Adrenal gland (tissue), 12 donors: Measurements from ENCODE around the gene HMBS. TPM values are rescaled to one million over a fixed set of nuclear protein-coding genes. Genes with fewer than 3 reads are reported as not detected.

Experiments
- DNase-seq, 7 donors: peaks; one replicate each; pipeline ENCODE4 v3.0.0-alpha.2; 2019 to 2020
- H3K27ac ChIP-seq, 5 donors: fragments of 200-600 bp; sonication (generic) in 4 of 5; 1 replicate in 3 of 5; 2 replicates in 2 of 5; pipeline versions ENCODE4 v1.5.1 to v1.8.0; 2016 to 2020; ENCODE audit warnings: mild to moderate bottlenecking in 1 of 5
- H3K27me3 ChIP-seq: fragments of 200-600 bp; 2 replicates; pipeline ENCODE4 v1.8.0; 2021
- H3K36me3 ChIP-seq, 2 donors: fragments of 200-600 bp; replicated peaks in 1 of 2; 1 replicate in 1 of 2; 2 replicates in 1 of 2; pipeline versions ENCODE4 v1.5.1 to v1.8.0; 2018 to 2022
- H3K4me1 ChIP-seq, 2 donors: fragments of 200-600 bp; replicated peaks in 1 of 2; 1 replicate in 1 of 2; 2 replicates in 1 of 2; pipeline versions ENCODE4 v1.5.1 to v1.8.0; 2018 to 2021
- H3K4me3 ChIP-seq, 4 donors: fragments of 200-600 bp; sonication (generic) in 3 of 4; one replicate each; pipeline ENCODE4 v1.5.1; 2016 to 2018
- H3K9me3 ChIP-seq, 3 donors: fragments of 200-600 bp; sonication (generic) in 1 of 3; replicated peaks in 1 of 3; 1 replicate in 2 of 3; 2 replicates in 1 of 3; pipeline versions ENCODE4 v1.5.1 to v1.8.0; 2016 to 2021
- POLR2A ChIP-seq, 2 donors: fragments of 450-650 bp; IDR thresholded peaks; one replicate each; pipeline ENCODE4 v1.6.1; 2017; ENCODE audit warnings: antibody characterized with exemption in 2 of 2, mild to moderate bottlenecking in 2 of 2, moderate library complexity in 1 of 2
- WGBS, 4 donors: extraction: QIAGEN DNeasy Blood & Tissue Kit in 2 of 4; methylation state at CpG; one replicate each; pipeline versions ENCODE4 v1.1.5 to v1.1.7; 2013 to 2017; 5-methylcytosine and 5-hydroxymethylcytosine counted together
- intact Hi-C, 2 donors: fragments of 100-400 bp; cut with DNase I; formaldehyde crosslinking; loops; one replicate each; pipeline versions ENCODE4 v1.14.1 to v1.15.0; 2022 to 2023
- polyA plus RNA-seq, 3 donors: library from polyadenylated mRNA; stranded (reverse); fragments of 200-250 nt in 2 of 3; fragments of 350-450 nt in 1 of 3; fragmentation: Illumina TruSeq in 1 of 3; extraction: RNeasy Lipid Tissue Mini Kit (QIAGEN cat#74804) in 1 of 3; gene quantifications; one replicate each; pipeline ENCODE4 v1.2.3, GENCODE V29; 2013 to 2014
- total RNA-seq, 9 donors: library from RNA; depleted of rRNA in 4 of 9; stranded (reverse); fragments of >200 nt in 4 of 9; fragments of 120-200 nt in 1 of 9; fragmentation: NEBNext Ultra II Directional in 1 of 9; extraction: Animal tissue kit (Norgen Biotek cat#: 25700) in 1 of 9; gene quantifications; one replicate each; pipeline versions ENCODE4 v1.1.0 to v1.2.4, GENCODE V29; 2013 to 2023
- TF ChIP-seq, protein P1 (sequence below), 6 experiments: fragments of 450-650 bp in 4 of 6; fragments of 200-600 bp in 2 of 6; sonication (generic) in 1 of 6; IDR thresholded peaks; 1 replicate in 5 of 6; 2 replicates in 1 of 6; pipeline versions ENCODE4 v1.5.1 to v1.8.0; 2016 to 2021; ENCODE audit warnings: antibody characterized with exemption in 6 of 6, mild to moderate bottlenecking in 2 of 6, moderate library complexity in 1 of 6
- donor health status: healthy with polysubstance abuse.
- donor health status: Bipolar disorder and iron deficiency.
- donor health status: DM: yes; HTN: yes; CAD: no.
- donor health status: DM: no; HTN: no; CAD: no.
- donor health status: DM: no; HTN: no; CAD: no.
- donor health status: DM: yes; HTN: yes; CAD: no.

The HMBS gene
- total and polyA plus RNA-seq, 12 donors = 10.9 to 37.2 (median 29.5) TPM

DNA sequence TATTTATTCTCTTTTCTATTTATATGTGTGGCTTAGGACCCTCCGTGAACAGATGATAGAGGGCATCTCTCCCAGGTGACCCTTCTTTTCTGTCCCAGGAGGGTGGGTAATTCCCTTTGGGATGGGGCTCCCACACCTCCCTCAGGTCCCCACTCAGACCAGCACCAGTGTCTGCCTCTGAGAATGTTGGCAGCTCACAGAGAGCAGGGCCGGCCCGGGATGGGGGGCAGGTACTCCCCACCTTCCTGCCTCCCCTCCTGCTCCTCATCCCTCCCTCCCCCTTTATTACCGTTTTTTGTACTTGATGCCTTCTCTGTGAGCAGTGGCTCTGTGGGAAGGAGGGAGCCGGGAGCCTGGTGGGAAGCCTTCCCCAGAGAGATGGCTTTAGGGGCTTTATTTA, 31.9 kb downstream of the HMBS start:
- Histone ChIP-seq H3K4me3 (no peak overlapping the region), H3K27ac (peak overlapping the region in 3 of 5 donors; percentile 28 to 76 (median 64)), H3K27me3 (no peaks in the 10 kb centered on the region), H3K4me1 (peaks cover 0 to 12% of the 10 kb centered on the region in 2 donors), H3K9me3 (no peaks in the 10 kb centered on the region), H3K36me3 (peaks cover 0 to 35% of the 10 kb centered on the region in 2 donors)
- WGBS, 4 donors = 74 to 78% (median 76%) methylated on average over 5 of the region's 5 CpGs
- intact Hi-C loops = no loop called here
- DNase-seq = no peak
- TF ChIP-seq POLR2A (IDR thresholded peaks at IDR 0.05) = no peak
- TF ChIP-seq, protein P1, sequence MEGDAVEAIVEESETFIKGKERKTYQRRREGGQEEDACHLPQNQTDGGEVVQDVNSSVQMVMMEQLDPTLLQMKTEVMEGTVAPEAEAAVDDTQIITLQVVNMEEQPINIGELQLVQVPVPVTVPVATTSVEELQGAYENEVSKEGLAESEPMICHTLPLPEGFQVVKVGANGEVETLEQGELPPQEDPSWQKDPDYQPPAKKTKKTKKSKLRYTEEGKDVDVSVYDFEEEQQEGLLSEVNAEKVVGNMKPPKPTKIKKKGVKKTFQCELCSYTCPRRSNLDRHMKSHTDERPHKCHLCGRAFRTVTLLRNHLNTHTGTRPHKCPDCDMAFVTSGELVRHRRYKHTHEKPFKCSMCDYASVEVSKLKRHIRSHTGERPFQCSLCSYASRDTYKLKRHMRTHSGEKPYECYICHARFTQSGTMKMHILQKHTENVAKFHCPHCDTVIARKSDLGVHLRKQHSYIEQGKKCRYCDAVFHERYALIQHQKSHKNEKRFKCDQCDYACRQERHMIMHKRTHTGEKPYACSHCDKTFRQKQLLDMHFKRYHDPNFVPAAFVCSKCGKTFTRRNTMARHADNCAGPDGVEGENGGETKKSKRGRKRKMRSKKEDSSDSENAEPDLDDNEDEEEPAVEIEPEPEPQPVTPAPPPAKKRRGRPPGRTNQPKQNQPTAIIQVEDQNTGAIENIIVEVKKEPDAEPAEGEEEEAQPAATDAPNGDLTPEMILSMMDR (IDR thresholded peaks at IDR 0.05) = no peak

DNA sequence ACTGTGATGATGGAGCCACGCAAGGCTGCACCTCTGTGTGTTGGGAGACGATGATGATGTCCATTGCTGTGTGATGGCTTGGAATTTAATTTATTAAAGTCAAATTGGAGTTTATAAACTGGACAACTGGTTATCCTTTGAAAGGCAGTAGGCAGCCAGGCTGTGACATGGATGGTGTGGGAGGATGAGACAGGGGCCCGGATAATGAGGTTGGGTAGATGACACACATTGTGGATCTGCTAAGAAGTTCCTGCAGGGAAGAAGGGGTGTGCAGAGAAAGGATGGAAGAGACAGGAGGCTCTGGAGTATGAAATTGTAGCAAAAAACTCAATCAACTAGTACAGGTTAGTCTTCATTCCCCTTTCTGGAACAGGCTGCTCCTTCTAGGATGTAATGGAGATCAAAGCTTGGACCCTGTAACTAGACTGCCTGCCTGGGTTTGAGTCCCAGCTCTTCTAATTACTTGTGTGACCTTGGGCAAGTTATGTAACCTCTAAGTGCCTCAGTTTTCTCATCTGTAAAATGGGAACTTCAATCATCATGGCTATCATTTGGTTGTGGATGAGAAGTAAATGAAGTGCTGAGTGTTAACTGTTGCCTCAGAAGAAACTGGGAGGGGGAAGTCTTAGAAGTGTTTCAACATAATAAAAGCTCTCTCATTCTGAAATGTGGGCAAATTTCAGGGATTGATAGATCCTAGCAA, 32.5 kb downstream of the HMBS start:
- Histone ChIP-seq H3K4me3 (no peak overlapping the region), H3K27me3 (no peaks in the 10 kb centered on the region), H3K4me1 (peaks cover under 1 to 14% of the 10 kb centered on the region in 2 donors), H3K36me3 (peaks cover 0 to 30% of the 10 kb centered on the region in 2 donors), H3K27ac (no peak overlapping the region), H3K9me3 (no peaks in the 10 kb centered on the region)
- intact Hi-C loops = no loop called here
- 89 to 95% (median 91%) methylated on average over 3 of the region's 3 CpGs for WGBS, 4 donors
- TF ChIP-seq, protein P1 (IDR thresholded peaks at IDR 0.05) = no peak
- TF ChIP-seq POLR2A (IDR thresholded peaks at IDR 0.05) = no peak
- no peak for DNase-seq

DNA sequence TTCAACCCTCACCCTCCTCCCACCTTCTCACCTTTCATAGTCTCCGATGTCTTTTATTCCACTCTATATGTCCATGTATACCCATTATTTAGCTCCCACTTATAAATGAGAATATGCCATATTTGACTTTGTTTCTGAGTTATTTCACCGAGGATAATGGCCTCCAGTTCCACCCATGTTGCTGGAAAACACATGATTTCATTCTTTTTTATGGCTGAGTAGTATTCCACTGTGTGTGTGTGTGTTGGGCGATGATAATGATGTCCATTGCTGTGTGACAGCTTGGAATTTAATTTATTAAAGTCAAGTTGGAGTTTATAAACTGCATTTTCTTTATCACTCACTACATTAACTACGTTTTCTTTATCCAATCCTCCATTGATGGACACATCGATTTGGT, 33.5 kb downstream of the HMBS start:
- no peak overlapping the region for H3K27ac ChIP-seq
- no peaks in the 10 kb centered on the region for H3K27me3 ChIP-seq
- 95 to 97% (median 96%) methylated on average over 5 of the region's 5 CpGs for WGBS, 4 donors
- H3K4me1 ChIP-seq = peaks cover 5 to 24% of the 10 kb centered on the region in 2 donors
- TF ChIP-seq, protein P1 (IDR thresholded peaks at IDR 0.05) = no peak
- no peak for TF ChIP-seq POLR2A (IDR thresholded peaks at IDR 0.05)
- no peak for DNase-seq
- intact Hi-C loops = no loop called here
- H3K4me3 ChIP-seq = no peak overlapping the region
- no peaks in the 10 kb centered on the region for H3K9me3 ChIP-seq
- H3K36me3 ChIP-seq = peaks cover 0 to 20% of the 10 kb centered on the region in 2 donors

DNA sequence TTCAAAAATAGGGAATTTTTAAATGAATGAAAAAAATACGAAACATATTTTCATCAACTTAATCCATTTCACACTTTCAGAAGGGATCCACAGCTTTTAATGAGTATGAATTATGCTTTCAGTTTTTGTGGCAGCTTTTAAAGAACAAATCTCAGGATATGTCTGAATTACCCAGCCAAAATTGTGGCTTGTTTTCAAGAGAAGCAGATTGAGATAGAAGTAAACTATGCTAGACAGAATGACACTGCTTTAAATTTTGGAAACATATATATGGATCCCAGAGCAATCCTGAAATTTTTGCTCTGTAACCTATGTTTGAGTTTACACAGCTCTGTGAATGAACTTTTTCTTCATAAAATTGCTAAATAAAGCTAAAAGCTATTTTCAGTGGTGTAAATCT, 34.3 kb downstream of the HMBS start:
- Histone ChIP-seq H3K9me3 (no peaks in the 10 kb centered on the region), H3K27ac (no peak overlapping the region), H3K36me3 (peaks cover 0 to 18% of the 10 kb centered on the region in 2 donors), H3K4me3 (no peak overlapping the region), H3K27me3 (no peaks in the 10 kb centered on the region), H3K4me1 (peaks cover 5 to 24% of the 10 kb centered on the region in 2 donors)
- WGBS, 4 donors = 89 to 95% (median 92%) methylated on average over 1 of the region's 1 CpG
- intact Hi-C loops = no loop called here
- TF ChIP-seq, protein P1 (IDR thresholded peaks at IDR 0.05) = no peak
- no peak for TF ChIP-seq POLR2A (IDR thresholded peaks at IDR 0.05)
- DNase-seq = no peak
